T-helper 17 cell (primary cell): Measurements from ENCODE around the gene HNRNPLL. TPM values are rescaled to one million over a fixed set of nuclear protein-coding genes. Genes with fewer than 3 reads are reported as not detected.
"Not testable (repeated sequence)": the region's sequence is repeated elsewhere in the genome, so short reads cannot be mapped to it uniquely, and the experiment has no call there.

Source experiments
- ATAC-seq: fragments of 150-1000 bp; cut with Tn5 transposase; 2 replicates; pipeline ENCODE4 v1.10.0; 2021; ENCODE audit warnings: mild to moderate bottlenecking, moderate library complexity
- DNase-seq, 3 donors: peaks; one replicate each; pipeline versions ENCODE4 v3.0.0 to v3.0.0-alpha.2; 2020 to 2021
- H3K9me3 ChIP-seq: one replicate; pipeline ENCODE4 v1.7.0; 2013; ENCODE audit warnings: low read length, mild to moderate bottlenecking; ENCODE audit not compliant: control insufficient read depth, poor library complexity, severe bottlenecking
- H3K27ac Mint-ChIP-seq: one replicate; pipeline ENCODE4 v1.8.0; 2022; ENCODE audit warnings: mild to moderate bottlenecking, moderate library complexity, mixed read lengths
- H3K27me3 Mint-ChIP-seq: one replicate; pipeline ENCODE4 v1.8.0; 2022; ENCODE audit warnings: mixed read lengths
- H3K36me3 Mint-ChIP-seq: one replicate; pipeline ENCODE4 v1.8.0; 2022; ENCODE audit warnings: low read depth, mixed read lengths
- H3K4me1 Mint-ChIP-seq: one replicate; pipeline ENCODE4 v1.8.0; 2022; ENCODE audit warnings: mild to moderate bottlenecking, mixed read lengths
- H3K4me3 Mint-ChIP-seq: one replicate; pipeline ENCODE4 v1.8.0; 2022; ENCODE audit warnings: mild to moderate bottlenecking, moderate library complexity, mixed read lengths
- total RNA-seq, 4 donors: library from RNA in 2 of 4; stranded (reverse) in 2 of 4; gene quantifications; one replicate each; pipeline ENCODE4 v1.2.3 and lab custom pipeline; 2022 to 2026

Gene HNRNPLL
- total RNA-seq, 2 donors from 2014 or later: 81.5 to 91.5 TPM

GRCh38 chr2:38610851-38611801, 8.4 kb upstream of the HNRNPLL start:
- ATAC-seq: peak; percentile 39
- Mint-ChIP-seq H3K36me3 (peaks cover 2% of the 10 kb centered on the region), H3K4me3 (peak overlapping the region; percentile 43), H3K27ac (peak overlapping the region; percentile 39), H3K27me3 (peaks cover 2% of the 10 kb centered on the region), H3K4me1 (peaks cover 25% of the 10 kb centered on the region)
- no peak for DNase-seq
- H3K9me3 ChIP-seq: no peaks in the 10 kb centered on the region

DNA sequence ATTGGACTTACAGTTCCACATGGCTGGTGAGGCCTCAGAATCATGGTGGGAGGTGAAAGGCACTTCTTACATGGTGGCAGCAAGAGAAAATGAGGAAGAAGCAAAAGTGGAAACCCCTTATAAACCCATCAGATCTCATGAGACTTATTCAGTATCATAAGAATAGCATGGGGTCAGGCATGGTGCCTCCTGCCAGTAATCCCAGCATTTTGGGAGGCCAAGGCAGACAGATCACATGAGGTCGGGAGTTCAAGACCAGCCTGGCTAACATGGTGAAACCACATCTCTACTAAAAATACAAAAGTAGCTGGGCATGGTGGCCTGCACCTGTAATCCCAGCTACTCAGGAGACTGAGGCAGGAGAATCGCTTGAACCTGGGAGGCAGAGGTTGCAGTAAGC, 6.5 kb upstream of the HNRNPLL start:
- not testable (repeated sequence) for H3K9me3 ChIP-seq, DNase-seq, H3K27me3 Mint-ChIP-seq, H3K4me3 Mint-ChIP-seq, ATAC-seq, H3K36me3 Mint-ChIP-seq
- peak overlapping the region; percentile 14 for H3K27ac Mint-ChIP-seq
- peaks cover 22% of the 10 kb centered on the region for H3K4me1 Mint-ChIP-seq

DNA sequence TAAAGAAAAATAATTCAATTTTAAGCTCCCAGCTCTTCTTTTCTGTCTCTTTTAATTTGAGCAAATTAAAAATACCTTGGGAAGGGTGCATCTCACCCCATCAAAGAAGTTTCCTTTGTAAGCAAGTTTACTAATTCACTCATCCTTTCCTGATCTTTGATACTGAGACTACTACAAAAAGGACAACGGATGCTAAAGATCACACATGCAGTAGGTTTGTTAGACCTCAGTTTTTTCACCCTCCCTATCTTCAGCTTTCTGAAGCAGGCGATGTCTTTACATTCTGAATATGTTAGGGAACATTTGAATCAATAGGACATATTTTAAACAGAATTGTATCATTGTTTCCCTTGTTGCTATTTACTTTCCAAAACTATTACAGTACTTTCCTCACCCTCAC, 6.0 kb upstream of the HNRNPLL start:
- ATAC-seq (no peak), DNase-seq (no peak)
- H3K4me3 Mint-ChIP-seq: no peak overlapping the region
- no peaks in the 10 kb centered on the region for H3K27me3 Mint-ChIP-seq
- peak overlapping the region; percentile 14 for H3K27ac Mint-ChIP-seq
- H3K9me3 ChIP-seq: no peaks in the 10 kb centered on the region
- H3K36me3 Mint-ChIP-seq: no peaks in the 10 kb centered on the region
- H3K4me1 Mint-ChIP-seq: peaks cover 23% of the 10 kb centered on the region

DNA sequence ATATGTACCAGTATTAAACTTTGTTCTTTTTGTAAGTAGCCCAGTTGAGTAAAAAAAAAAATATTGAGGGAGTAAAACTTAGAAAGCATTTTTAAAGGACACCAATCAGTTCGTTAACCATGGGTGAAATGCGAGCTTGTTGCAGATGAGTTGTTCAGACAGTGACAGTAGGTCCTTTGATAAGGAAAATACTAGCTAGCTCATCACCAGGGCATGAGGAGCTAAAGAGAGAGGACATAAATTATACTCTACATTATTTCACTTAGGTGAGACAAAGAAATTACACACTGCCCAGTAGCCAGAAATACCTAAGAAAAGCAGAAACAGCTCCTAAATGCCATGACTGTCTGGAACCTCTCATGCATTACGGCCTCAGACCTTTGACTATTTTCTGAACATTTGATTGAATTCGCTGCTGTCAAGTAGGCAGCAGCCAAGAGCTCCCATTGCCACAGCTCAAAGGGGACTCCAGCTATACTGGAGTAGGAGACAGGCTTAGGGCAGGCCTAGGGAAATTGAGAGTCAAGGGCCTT, 2.6 kb upstream of the HNRNPLL start:
- H3K36me3 Mint-ChIP-seq: no peaks in the 10 kb centered on the region
- H3K27me3 Mint-ChIP-seq: no peaks in the 10 kb centered on the region
- H3K9me3 ChIP-seq: no peaks in the 10 kb centered on the region
- ATAC-seq: no peak
- H3K4me3 Mint-ChIP-seq: no peak overlapping the region
- peaks cover 21% of the 10 kb centered on the region for H3K4me1 Mint-ChIP-seq
- no peak for DNase-seq
- peak overlapping the region; percentile 98 for H3K27ac Mint-ChIP-seq

DNA sequence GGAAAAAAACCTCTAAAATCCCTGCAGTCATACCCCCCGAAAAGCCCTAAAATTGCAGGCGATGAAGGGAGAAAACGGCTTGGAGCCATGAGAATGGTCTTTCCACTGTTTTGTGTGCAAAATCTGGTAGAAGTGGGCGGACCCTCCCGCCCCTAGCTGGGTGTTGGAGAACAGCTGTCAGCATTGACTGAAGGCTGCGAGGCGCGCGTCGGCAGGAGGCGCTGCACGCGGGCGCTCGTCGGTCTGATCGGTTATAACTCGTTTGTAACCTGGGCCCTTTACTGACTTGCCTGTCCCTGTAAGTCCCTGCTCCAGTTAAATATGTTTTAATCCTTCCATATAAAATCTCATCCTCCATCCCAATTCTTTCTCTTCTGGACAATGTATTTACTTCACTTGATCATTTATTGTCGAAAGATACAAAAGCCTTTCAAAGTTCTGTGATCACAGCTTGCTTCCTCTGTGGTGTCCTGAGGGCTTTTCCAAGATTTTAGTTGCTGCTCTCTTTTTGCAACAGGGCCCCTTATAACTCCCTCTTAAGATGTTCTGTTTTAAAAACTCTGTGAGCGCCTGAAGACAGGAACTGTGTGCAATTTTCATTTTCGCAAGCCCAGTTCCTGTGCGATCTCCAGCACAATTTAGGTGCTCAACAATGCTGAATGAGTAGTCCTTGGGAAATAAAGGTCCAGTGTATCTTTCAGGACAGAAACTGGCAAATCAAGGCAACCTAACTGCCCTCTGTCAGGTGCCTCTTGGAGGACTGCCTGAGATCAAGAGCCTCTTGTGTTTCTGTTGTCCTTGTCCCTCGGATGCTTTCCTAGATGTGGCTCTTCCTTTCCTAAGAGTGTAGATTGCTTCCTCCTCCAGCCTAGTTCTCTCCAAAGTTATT, 918 bp upstream of the HNRNPLL start:
- ATAC-seq: peak; percentile 76
- H3K4me1 Mint-ChIP-seq: peaks cover 26% of the 10 kb centered on the region
- H3K27me3 Mint-ChIP-seq: no peaks in the 10 kb centered on the region
- H3K4me3 Mint-ChIP-seq: peak overlapping the region; percentile 96
- no peaks in the 10 kb centered on the region for H3K36me3 Mint-ChIP-seq
- DNase-seq: peak; percentile 72 to 78 (median 74)
- peak overlapping the region; percentile 98 for H3K27ac Mint-ChIP-seq
- H3K9me3 ChIP-seq: no peaks in the 10 kb centered on the region

DNA sequence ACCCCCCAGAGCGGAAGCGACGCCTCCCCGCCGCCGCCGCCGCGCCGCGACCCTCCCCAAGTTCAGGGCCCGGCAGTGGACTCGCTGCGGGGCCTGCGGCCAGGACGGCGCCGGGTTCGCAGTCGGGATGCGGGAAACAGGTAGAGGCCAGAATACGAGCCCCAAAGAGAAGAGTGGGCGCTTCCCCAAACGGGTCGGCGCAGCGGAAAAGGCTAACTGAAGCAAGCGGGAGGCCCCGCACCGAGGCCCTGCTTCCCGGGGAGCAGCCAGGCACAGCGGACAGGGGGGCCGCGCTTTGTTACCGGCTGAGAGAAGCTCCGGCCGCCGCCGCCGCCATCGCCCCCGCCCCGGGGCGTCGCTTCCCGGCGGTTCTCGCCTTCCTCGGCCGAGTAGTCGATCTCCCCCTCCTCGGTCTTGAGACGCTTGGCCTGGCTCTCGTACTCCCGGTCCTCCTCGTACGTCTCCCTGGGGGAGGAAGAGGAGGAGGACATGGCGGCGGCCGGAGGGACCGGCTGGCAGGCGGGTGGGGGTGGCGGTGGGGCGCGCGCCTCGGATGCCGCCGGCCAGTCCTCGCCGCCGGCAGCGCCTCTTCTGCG, 494 bp downstream of the HNRNPLL start:
- DNase-seq: peak in 2 of 3 donors; percentile 24 to 28
- peak; percentile 4 for ATAC-seq
- peaks cover 31% of the 10 kb centered on the region for H3K4me1 Mint-ChIP-seq

GRCh38 chr2:38601463-38602135, 1.1 kb downstream of the HNRNPLL start:
- Mint-ChIP-seq H3K36me3 (no peaks in the 10 kb centered on the region), H3K4me1 (peaks cover 38% of the 10 kb centered on the region), H3K27ac (peak overlapping the region; percentile 98), H3K27me3 (no peaks in the 10 kb centered on the region), H3K4me3 (peak overlapping the region; percentile 96)
- DNase-seq: peak in 1 of 3 donors; percentile 16
- no peaks in the 10 kb centered on the region for H3K9me3 ChIP-seq
- no peak for ATAC-seq

More for the DNA sequence above, 494 bp downstream of the HNRNPLL start:
- peak overlapping the region; percentile 98 for H3K27ac Mint-ChIP-seq
- no peaks in the 10 kb centered on the region for H3K9me3 ChIP-seq
- H3K36me3 Mint-ChIP-seq: no peaks in the 10 kb centered on the region
- no peaks in the 10 kb centered on the region for H3K27me3 Mint-ChIP-seq
- peak overlapping the region; percentile 96 for H3K4me3 Mint-ChIP-seq

DNA sequence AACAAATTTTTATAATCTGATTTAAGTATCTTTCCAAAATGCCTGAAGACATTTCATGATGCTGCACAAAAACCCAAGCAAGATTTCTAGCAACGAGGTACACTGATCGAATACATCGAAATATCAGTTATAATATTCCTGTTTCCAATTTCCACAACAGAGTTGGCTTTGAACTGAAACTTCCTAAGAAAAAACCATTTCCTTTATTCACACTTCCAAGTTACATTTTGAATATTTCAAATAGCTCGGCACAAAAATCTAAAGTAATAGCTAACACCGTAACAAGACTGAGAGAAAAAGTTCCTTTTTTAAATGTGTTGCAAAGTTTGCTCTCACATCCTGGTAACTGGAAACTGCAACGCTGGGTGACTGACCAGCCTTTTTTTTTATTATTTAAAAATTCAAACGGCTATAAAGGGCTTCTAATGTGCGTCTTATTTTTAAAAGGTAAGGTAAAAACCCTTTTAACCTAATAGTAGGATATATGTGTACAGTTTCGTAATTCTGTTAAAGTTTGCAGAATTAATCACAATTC, 1.7 kb downstream of the HNRNPLL start:
- ATAC-seq (no peak), DNase-seq (no peak)
- Mint-ChIP-seq H3K27ac (peak overlapping the region; percentile 98), H3K4me1 (peaks cover 43% of the 10 kb centered on the region), H3K36me3 (peaks cover 1% of the 10 kb centered on the region), H3K27me3 (no peaks in the 10 kb centered on the region), H3K4me3 (peak overlapping the region; percentile 96)
- no peaks in the 10 kb centered on the region for H3K9me3 ChIP-seq

GRCh38 chr2:38600242-38600891, 2.4 kb downstream of the HNRNPLL start:
- Mint-ChIP-seq H3K27ac (peak overlapping the region; percentile 98), H3K36me3 (peaks cover 2% of the 10 kb centered on the region), H3K4me3 (peak overlapping the region; percentile 96), H3K4me1 (peaks cover 48% of the 10 kb centered on the region), H3K27me3 (no peaks in the 10 kb centered on the region)
- no peak for DNase-seq
- H3K9me3 ChIP-seq: no peaks in the 10 kb centered on the region
- ATAC-seq: no peak

- Mint-ChIP-seq H3K4me3 (peak overlapping the region; percentile 96), H3K4me1 (peaks cover 49% of the 10 kb centered on the region), H3K36me3 (peaks cover 2% of the 10 kb centered on the region), H3K27me3 (no peaks in the 10 kb centered on the region), H3K27ac (peak overlapping the region; percentile 98)
- no peak for ATAC-seq
- DNase-seq: no peak
- no peaks in the 10 kb centered on the region for H3K9me3 ChIP-seq
Measured at GRCh38 chr2:38599706-38600105, 3.0 kb downstream of the HNRNPLL start.

- Mint-ChIP-seq H3K36me3 (peaks cover 2% of the 10 kb centered on the region), H3K27me3 (no peaks in the 10 kb centered on the region), H3K4me3 (peak overlapping the region; percentile 96), H3K4me1 (peaks cover 47% of the 10 kb centered on the region), H3K27ac (peak overlapping the region; percentile 98)
- no peak for ATAC-seq
- DNase-seq: no peak
- no peaks in the 10 kb centered on the region for H3K9me3 ChIP-seq
Measured at GRCh38 chr2:38598991-38599295, 3.8 kb downstream of the HNRNPLL start.
